H1 (cell line): ENCODE data around the gene DIAPH1. TPM values are rescaled to one million over a fixed set of nuclear protein-coding genes. Genes with fewer than 3 reads are reported as not detected.
A peak's percentile ranks its signal among the peaks of the same experiment; 100 is the strongest.

Source experiments
- ASH2L ChIP-seq: fragments of 200-600, 300-600 bp; sonication (generic); IDR thresholded peaks from one replicate; pipeline ENCODE4 v1.7.1; 2017; ENCODE audit warnings: low read length
- BCL11A ChIP-seq, 2 experiments: IDR thresholded peaks; one replicate each; pipeline ENCODE4 v1.6.1; 2011; ENCODE audit warnings: low read depth in 2 of 2, low read length in 2 of 2, mild to moderate bottlenecking in 2 of 2
- CBX5 ChIP-seq: fragments of 300-800, 300-1000 bp; sonication (generic); IDR thresholded peaks from 2 replicates; pipeline ENCODE4 v1.7.1; 2016; ENCODE audit warnings: antibody characterized with exemption, low read length, low read depth
- CEBPB ChIP-seq: IDR thresholded peaks from 2 replicates; pipeline ENCODE4 v1.6.1; 2012; ENCODE audit warnings: low read depth, low read length
- CTBP2 ChIP-seq: IDR thresholded peaks from 2 replicates; pipeline ENCODE4 v1.7.0; 2011; ENCODE audit warnings: borderline replicate concordance, mild to moderate bottlenecking, moderate library complexity, mixed read lengths, low read length; ENCODE audit not compliant: insufficient read depth, insufficient read length
- CTCF ChIP-seq, 3 experiments: IDR thresholded peaks; 1 replicate in 2 of 3; 2 replicates in 1 of 3; pipeline versions ENCODE4 v1.5.1 to v1.6.1; 2011; ENCODE audit warnings: low read length in 3 of 3, mild to moderate bottlenecking in 3 of 3, inconsistent platforms in 2 of 3, low read depth in 1 of 3, moderate library complexity in 1 of 3; ENCODE audit not compliant: insufficient read depth in 1 of 3; ENCODE audit errors: control extremely low read depth in 1 of 3
- E2F6 ChIP-seq: IDR thresholded peaks from 2 replicates; pipeline ENCODE4 v1.6.1; 2012; ENCODE audit warnings: inconsistent platforms
- HDAC2 ChIP-seq, 2 experiments: fragments of 300-600 bp in 1 of 2; sonication (generic) in 1 of 2; IDR thresholded peaks; 2 replicates each; pipeline ENCODE4 v1.6.1; 2011 to 2012; ENCODE audit warnings: low read depth in 2 of 2, low read length in 2 of 2, mild to moderate bottlenecking in 2 of 2, moderate library complexity in 2 of 2, borderline replicate concordance in 1 of 2, inconsistent platforms in 1 of 2
- KDM4A ChIP-seq: IDR thresholded peaks from one replicate; pipeline ENCODE4 v1.7.1; 2012; ENCODE audit warnings: low read depth, mild to moderate bottlenecking, moderate library complexity, low read length, inconsistent platforms; ENCODE audit not compliant: severe bottlenecking
- MAX ChIP-seq: IDR thresholded peaks from 2 replicates; pipeline ENCODE4 v1.6.1; 2012; ENCODE audit warnings: inconsistent platforms
- NRF1 ChIP-seq: IDR thresholded peaks from 2 replicates; pipeline ENCODE4 v1.6.1; 2011; ENCODE audit warnings: mild to moderate bottlenecking, low read depth, low read length, improper control_type of control experiment
- POLR2A ChIP-seq, 2 experiments: IDR thresholded peaks; 1 replicate in 1 of 2; 2 replicates in 1 of 2; pipeline ENCODE4 v1.6.1; 2011; ENCODE audit warnings: low read depth in 2 of 2, low read length in 2 of 2, mild to moderate bottlenecking in 2 of 2; ENCODE audit errors: control extremely low read depth in 1 of 2
- RAD21 ChIP-seq, 2 experiments: IDR thresholded peaks in 1 of 2; conservative IDR thresholded peaks in 1 of 2; 2 replicates each; pipeline ENCODE4 v1.6.1; 2011; ENCODE audit warnings: low read depth in 2 of 2, low read length in 2 of 2, improper control_type of control experiment in 1 of 2, inconsistent platforms in 1 of 2, mild to moderate bottlenecking in 1 of 2, moderate library complexity in 1 of 2
- RBBP5 ChIP-seq: IDR thresholded peaks from 2 replicates; pipeline ENCODE4 v1.7.1; 2012; ENCODE audit warnings: low read depth, mild to moderate bottlenecking, inconsistent platforms, low read length, moderate library complexity, borderline replicate concordance
- SIN3A ChIP-seq, 2 experiments: IDR thresholded peaks in 1 of 2; conservative IDR thresholded peaks in 1 of 2; 2 replicates each; pipeline ENCODE4 v1.6.1; 2011 to 2012; ENCODE audit warnings: low read length in 2 of 2, improper control_type of control experiment in 1 of 2, low read depth in 1 of 2, mild to moderate bottlenecking in 1 of 2
- SP4 ChIP-seq: IDR thresholded peaks from 2 replicates; pipeline ENCODE4 v1.6.1; 2012; ENCODE audit warnings: low read length, inconsistent platforms
- TAF7 ChIP-seq: optimal IDR thresholded peaks from 2 replicates; pipeline ENCODE3; 2011; ENCODE audit warnings: low read depth, mild to moderate bottlenecking, inconsistent platforms, low read length, moderate library complexity, borderline replicate concordance
- TBP ChIP-seq: IDR thresholded peaks from 2 replicates; pipeline ENCODE4 v1.6.1; 2011; ENCODE audit warnings: low read depth, low read length, improper control_type of control experiment
- TEAD4 ChIP-seq: IDR thresholded peaks from 2 replicates; pipeline ENCODE4 v1.6.1; 2012; ENCODE audit warnings: low read depth, low read length, inconsistent platforms, mixed read lengths
- ZNF274 ChIP-seq: IDR thresholded peaks from 2 replicates; pipeline ENCODE4 v1.7.0; 2012; ENCODE audit warnings: low read length, borderline replicate concordance; ENCODE audit errors: extremely low read depth
- polyA plus RNA-seq, 7 experiments: library from polyadenylated mRNA; depleted of rRNA in 3 of 7; stranded (reverse) in 5 of 7; unstranded in 2 of 7; fragments of >200 nt in 5 of 7; fragments of 200-250 nt in 2 of 7; gene quantifications; 1 replicate in 5 of 7; 2 replicates in 1 of 7; 4 replicates in 1 of 7; pipeline versions ENCODE4 v1.2.1 to v1.2.3, GENCODE V29; 2011 to 2013; ENCODE audit warnings: missing spikeins in 2 of 7, mixed read lengths in 2 of 7
- total RNA-seq: library from RNA; stranded (reverse); fragmentation: NEBNext Ultra II Directional; extraction: Animal tissue kit (Norgen Biotek cat#: 25700); gene quantifications from 2 replicates; pipeline ENCODE4 v1.2.1, GENCODE V29; 2021

Gene DIAPH1
- total and polyA plus RNA-seq, 2 of the 8 experiments (the other 6 are each of a cell fraction or from before 2014, with no cell fraction given): 61.2 to 114 TPM

GRCh38 chr5:141618030-141618803, 583 bp downstream of the DIAPH1 start (continued):
- TF ChIP-seq CTCF (IDR thresholded peaks at IDR 0.05; ENCODE audit: control extremely low read depth in 1 of 3, insufficient read depth in 1 of 3, low read depth in 1 of 3, low read length in 3 of 3) (no peak), POLR2A (IDR thresholded peaks at IDR 0.05; ENCODE audit: control extremely low read depth in 1 of 2, low read depth in 2 of 2, low read length in 2 of 2) (peak in 1 of 2 experiments; percentile 44; a peak in 1 of 3 replicates), CTBP2 (no peak), SIN3A (conservative IDR thresholded peaks at IDR 0.05 in 1 of 2, IDR thresholded peaks at IDR 0.05 in 1 of 2; ENCODE audit: low read depth in 1 of 2, low read length in 2 of 2) (peak in 1 of 2 experiments; percentile 19; a peak in 1 of 4 replicates), HDAC2 (IDR thresholded peaks at IDR 0.05; ENCODE audit: borderline replicate concordance in 1 of 2, low read depth in 2 of 2, low read length in 2 of 2) (no peak), TEAD4 (peak; percentile 71; the same call in 1 of the 2 replicates), TAF7 (no peak), MAX (peak; percentile 11; the same call in 1 of the 2 replicates), CBX5 (no peak), TBP (no peak), ZNF274 (no peak), CEBPB (no peak), E2F6 (no peak), NRF1 (no peak), SP4 (no peak), KDM4A (peak; percentile 36), RAD21 (IDR thresholded peaks at IDR 0.05 in 1 of 2, conservative IDR thresholded peaks at IDR 0.05 in 1 of 2; ENCODE audit: low read depth in 2 of 2, low read length in 2 of 2) (no peak), ASH2L (peak; percentile 56), RBBP5 (no peak), BCL11A (IDR thresholded peaks at IDR 0.05; ENCODE audit: low read depth in 2 of 2, low read length in 2 of 2) (no peak)
